Midbrain (tissue), 1 donor: Measurements from ENCODE around the gene OOSP1.
"Not testable (repeated sequence)": the region's sequence is repeated elsewhere in the genome, so short reads cannot be mapped to it uniquely, and the experiment has no call there.

Source experiments
- DNase-seq: peaks from one replicate; lab custom pipeline; 2025; lab: John Stamatoyannopoulos, UW

Gene OOSP1

DNA sequence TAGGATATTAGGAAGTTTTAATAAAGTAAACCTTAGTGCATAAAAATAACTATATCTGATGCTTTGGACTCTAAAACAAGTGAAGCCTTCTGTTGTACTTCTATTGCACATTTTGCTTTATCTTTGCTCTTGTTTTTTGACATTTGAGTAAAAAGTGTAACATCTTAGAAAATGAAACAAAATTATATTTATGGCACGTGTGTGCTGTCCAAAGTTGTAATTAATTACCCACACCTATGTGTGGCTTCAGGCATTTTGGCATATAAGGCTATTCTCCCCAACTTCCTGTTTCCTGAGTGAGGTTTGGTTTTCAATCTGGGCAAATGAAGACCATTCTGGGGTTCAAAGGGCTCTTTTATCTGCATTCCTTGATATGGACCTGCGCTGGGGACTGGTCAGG is at the start of gene OOSP1:
Gene OOSP1 (plus strand): TSS at position 301 of the 400 bp plus-strand sequence. CDS start 23 bp downstream, at position 324.
- DNase-seq: no peak

DNA sequence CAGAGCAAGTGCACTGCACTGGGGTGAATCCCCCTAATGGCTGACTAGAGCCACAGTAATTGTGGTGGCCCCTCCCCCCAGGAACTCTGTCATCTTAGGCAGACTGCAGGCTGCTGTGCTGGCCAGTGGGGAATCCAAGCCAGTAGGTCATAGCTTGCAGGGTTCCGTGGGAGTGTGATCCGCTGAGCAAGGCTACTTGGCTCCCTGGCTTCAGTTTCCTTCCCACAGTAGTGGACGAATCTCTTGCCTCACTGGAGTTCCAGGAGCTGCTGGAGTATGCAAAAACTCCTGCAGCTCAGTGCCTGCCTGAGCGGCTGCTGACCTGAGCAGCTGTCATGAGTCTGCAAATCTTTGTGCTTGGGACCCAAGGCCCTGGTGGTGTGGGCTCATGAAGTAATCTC is 46.5 kb upstream of the OOSP1 start:
- no peak for DNase-seq

DNA sequence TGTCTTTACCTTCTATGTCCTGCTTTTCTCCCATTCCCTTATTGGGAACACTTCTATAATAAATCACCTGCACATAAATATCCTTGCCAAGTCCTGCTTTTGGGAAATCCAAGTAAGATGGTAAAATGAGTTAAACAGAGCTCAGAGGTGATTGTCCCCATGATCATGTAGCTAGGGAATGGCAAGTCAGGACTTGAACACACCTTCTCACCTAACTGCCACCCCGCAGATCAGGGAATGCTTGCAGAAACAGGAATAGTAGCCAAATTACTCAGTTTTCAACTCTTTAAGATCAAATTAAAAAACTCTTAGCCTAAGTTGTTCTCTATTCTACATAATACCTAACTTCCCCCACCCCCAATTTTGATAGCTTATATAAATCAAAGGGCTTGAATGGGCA is 43.6 kb upstream of the OOSP1 start:
- DNase-seq: no peak

DNA sequence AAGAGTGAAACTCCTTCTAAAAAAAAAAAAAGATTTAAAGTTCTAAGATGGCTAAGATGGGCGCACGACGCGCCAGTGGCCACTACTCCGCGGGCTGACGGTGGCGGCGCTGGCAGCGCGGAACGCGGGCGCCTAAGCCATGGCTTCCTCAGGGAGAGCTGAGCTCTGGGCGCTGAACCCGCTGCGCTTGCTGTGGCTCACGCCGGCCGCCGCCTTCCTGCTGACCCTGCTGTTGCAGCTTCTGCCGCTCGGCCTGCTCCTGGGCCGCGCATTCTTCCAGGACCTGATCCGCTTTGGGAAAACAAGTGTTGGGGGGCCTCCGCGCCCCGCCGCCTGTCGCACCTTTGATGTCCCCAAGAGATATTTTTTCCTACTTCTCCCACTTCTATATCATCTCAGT is 40.2 kb upstream of the OOSP1 start:
- no peak for DNase-seq

DNA sequence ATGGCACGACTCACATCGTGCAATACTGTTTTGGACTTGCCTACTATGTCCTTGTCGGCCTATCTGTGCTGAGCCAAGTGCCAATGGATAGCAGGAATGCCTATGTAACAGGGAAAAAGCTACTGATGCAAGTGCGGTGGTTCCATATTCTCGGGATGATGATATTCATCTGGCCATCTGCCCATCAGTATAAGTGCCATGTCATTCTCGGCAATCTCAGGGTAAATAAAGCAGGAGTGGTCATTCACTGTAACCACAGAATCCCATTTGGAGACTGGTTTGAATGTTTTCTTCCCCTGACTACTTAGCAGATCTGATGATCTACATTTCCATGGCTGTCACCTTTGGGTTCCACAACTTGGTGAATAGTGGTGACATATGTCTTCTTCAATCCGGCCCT is 39.6 kb upstream of the OOSP1 start:
- DNase-seq: no peak

- no peak for DNase-seq
These were observed 38.7 kb upstream of the OOSP1 start for GRCh38 chr11:59899532-59899931.

DNA sequence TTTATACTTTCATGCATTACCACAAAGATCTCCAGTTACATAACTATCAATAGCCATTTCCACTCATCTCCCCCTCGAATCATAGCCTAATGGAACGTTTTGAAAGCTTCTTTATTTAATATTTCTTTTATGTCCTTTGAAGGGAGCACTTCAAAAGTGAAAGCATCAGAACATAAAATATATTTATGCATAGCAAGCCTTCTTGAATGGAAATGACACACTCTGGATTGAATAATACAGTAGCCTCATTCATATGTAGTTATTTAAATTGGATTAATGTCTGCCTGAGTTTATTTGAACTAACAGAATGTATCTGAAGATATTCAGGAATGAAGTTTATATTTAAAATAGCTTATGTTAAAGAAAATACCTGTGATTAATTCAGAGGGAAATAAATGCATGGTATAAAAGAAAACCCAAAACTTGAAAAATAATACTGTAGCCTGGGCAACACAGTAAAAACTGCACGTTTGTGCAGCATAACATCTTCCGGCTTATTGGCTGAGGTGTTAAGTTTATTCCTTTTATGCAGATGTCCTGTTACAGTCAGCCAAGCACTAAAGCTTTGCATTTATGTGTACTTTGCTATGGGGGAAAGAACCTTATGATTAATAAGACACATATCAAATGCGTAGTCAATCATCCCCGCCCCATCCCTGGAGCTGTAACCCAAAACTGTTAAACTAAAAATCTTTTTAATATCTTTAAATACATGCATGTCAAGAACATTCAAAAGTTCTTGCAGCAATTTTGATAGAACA is 37.7 kb upstream of the OOSP1 start:
- DNase-seq: no peak

GRCh38 chr11:59901306-59901705 is 36.9 kb upstream of the OOSP1 start:
- no peak for DNase-seq

- not testable (repeated sequence) for DNase-seq
These were observed 34.7 kb upstream of the OOSP1 start for GRCh38 chr11:59903569-59903968.

- DNase-seq: no peak
These were observed 19.8 kb upstream of the OOSP1 start for GRCh38 chr11:59918480-59918879.

DNA sequence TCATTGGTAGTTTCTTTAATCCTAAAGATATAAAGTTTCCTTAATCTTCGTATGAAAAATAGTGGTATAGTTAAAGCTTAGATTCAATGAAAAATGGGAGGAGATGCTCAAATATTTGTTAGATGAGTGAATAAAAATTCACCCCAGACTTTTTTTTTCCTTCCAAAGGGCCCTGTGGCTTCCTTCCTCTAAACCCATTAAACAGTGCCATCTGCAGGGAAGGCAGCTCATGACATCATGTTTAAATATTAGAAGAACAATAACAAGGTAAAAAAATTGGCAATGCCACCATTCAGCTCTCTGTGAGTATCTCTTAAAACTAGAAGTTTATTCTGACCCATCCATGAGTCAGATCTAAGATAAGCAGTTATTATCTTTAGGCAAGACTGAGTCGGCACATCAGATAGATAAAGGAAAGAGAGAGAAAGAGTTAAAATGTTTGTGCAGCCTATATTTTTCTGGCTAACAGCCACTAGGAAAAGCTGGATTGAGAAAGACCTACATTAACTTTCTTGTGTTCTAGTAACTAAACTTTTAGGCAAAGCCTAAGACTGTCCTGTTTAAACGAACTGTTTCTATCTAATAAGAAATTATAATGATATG is 19.1 kb upstream of the OOSP1 start:
- no peak for DNase-seq

DNA sequence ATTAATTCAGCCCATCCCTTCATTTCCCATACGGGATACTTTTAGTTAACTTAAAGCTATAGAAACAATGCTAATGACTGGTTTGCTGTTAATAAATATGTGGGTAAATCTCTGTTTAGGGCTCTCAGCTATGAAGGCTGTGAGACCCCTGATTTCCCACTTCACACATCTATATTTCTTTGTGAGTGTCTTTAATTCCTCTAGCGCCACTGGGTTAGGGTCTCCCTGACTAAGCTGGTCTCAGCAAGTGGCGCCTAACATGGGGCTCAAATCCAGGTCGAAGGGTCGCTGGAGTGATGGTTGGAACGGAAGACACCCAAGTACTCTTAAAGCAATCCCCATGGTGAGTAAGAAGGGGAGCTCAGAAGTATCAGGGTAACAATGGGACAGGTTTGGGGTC is 14.4 kb upstream of the OOSP1 start:
- no peak for DNase-seq

GRCh38 chr11:59931688-59932087 is 6.5 kb upstream of the OOSP1 start:
- DNase-seq: no peak

DNA sequence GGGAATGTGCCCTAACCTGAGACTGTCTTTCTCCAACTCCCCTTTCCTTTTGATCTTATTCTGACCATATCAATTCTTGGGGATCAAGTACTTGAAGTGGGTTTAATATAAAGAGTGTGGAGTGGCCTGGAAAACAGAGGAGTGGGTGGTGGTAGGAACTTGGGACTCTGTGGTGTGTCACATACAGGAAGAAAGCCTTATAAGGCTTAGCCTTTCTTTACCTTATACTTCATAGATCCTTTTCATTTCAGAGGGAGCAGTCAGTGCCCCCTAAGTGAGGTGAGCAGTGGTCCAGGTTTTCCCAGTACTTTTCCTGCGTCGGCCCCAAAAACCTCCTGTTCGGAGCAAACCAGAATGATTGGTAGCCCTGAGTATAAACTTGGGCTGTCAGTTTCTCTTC is 486 bp downstream of the OOSP1 start:
- no peak for DNase-seq

GRCh38 chr11:59939482-59939881 is 1.2 kb downstream of the OOSP1 start:
- DNase-seq: no peak

DNA sequence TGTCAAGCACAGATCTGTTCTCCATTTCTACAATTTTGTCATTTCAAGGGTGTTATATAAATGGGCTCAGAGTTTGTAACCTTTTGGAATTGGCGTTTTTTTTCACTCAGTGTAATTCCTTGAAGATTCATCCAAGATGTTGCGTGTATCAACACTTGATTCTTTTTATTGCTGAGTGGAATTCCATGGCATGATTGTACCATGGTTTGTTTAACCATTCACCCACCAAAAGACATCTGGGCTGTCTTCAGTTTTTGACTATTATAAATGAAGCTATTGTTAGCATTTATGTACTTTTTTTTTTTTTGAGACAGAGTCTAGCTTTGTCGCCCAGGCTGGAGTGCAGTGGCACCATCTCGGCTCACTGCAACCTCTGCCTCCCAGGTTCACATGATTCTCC is 2.9 kb downstream of the OOSP1 start:
- DNase-seq: no peak

DNA sequence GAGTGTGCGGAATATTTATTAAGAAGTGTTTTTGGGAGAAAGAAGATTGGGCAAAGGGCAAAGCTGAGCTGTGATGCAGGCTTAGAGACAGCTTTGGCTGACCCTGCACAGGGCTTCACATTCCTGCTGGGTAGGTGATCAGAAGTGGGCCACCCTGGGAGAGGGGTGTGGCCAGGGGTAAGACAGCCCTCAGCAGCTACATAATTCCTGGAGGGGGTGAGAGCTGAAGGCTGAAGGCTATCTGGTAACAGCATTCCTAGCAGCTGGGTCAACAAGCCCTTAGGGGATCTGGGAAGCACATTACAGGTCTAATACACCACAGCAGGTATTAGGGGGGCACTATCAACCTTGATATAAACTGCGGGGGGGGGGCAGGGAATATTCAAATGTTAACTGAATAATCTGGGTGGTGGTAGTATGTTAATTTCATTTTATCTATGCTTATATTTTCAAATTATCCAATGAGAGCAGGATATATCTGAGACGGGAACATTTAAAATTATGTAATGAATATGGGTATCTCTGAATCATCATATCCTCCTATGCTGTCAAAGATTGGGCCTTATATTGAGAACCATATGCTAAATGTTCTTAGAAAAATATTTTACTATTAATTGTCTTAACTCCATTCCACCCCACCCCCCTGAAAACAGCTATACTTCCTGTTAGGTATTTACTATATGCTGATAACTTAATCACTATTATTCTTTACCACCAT is 5.9 kb downstream of the OOSP1 start:
- no peak for DNase-seq

DNA sequence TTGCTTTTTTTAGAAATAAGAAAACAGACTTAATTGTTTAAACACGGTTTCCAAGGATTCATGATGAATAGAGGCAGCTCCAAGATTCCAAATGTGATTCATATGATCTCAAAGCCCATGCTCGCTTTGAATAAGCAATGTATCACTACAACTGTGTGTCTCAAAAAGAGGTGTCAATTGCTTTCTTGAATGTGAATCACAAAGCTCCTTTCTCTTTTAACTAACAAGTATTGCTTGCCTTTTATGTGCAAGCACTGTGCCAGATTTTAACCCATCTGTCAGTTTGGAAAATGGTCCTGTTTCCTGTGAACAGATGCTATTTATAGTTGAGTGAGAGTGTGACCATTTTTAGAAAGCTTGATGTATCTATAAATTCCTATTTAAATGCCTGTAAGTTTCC is 6.5 kb downstream of the OOSP1 start:
- DNase-seq: no peak

GRCh38 chr11:59953463-59954218 is 15.4 kb downstream of the OOSP1 start:
- no peak for DNase-seq

GRCh38 chr11:59954219-59954847 is 16.1 kb downstream of the OOSP1 start:
- DNase-seq: no peak

GRCh38 chr11:59957094-59957493 is 18.9 kb downstream of the OOSP1 start:
- no peak for DNase-seq
